Mononuclear cell (primary cell): ENCODE data around the gene LRRC27. TPM values are rescaled to one million over a fixed set of nuclear protein-coding genes. Genes with fewer than 3 reads are reported as not detected.
A peak's percentile ranks its signal among the peaks of the same experiment; 100 is the strongest.
"Not testable (repeated sequence)": the region's sequence is repeated elsewhere in the genome, so short reads cannot be mapped to it uniquely, and the experiment has no call there.

ENCODE experiments used
- H3K27me3 ChIP-seq: 2 replicates; pipeline ENCODE4 v1.6.0; 2011; ENCODE audit warnings: low read length, control low read depth; ENCODE audit not compliant: insufficient read depth
- H3K4me1 ChIP-seq: 2 replicates; pipeline ENCODE4 v1.5.1; 2011; ENCODE audit warnings: mild to moderate bottlenecking, low read length, control low read depth; ENCODE audit not compliant: insufficient read depth
- H3K4me3 ChIP-seq: 2 replicates; pipeline ENCODE4 v1.5.1; 2011; ENCODE audit warnings: mild to moderate bottlenecking, low read length, moderate library complexity
- H3K9me3 ChIP-seq: 2 replicates; pipeline ENCODE4 v1.5.1; 2011; ENCODE audit warnings: low read depth, mild to moderate bottlenecking, control low read depth, low read length
- total RNA-seq: library from RNA; depleted of rRNA; stranded (reverse); fragments of >200 nt; gene quantifications from one replicate; pipeline ENCODE4 v1.2.3, GENCODE V29; 2012

LRRC27 gene
- total RNA-seq, 1 donor, result 1.4 TPM

GRCh38 chr10:132336064-132336746, 4.2 kb downstream of the LRRC27 start:
- peaks cover 48% of the 10 kb centered on the region for H3K4me1 ChIP-seq
- no peaks in the 10 kb centered on the region for H3K27me3 ChIP-seq
- H3K9me3 ChIP-seq, result no peaks in the 10 kb centered on the region
- peak overlapping the region; percentile 44 for H3K4me3 ChIP-seq

- Histone ChIP-seq H3K4me1 (peaks cover 45% of the 10 kb centered on the region), H3K9me3 (no peaks in the 10 kb centered on the region), H3K4me3 (peak overlapping the region; percentile 44), H3K27me3 (no peaks in the 10 kb centered on the region)
Measured at GRCh38 chr10:132336919-132337407, 5.0 kb downstream of the LRRC27 start.

GRCh38 chr10:132337854-132338253, 5.9 kb downstream of the LRRC27 start:
- not testable (repeated sequence) for H3K9me3 ChIP-seq, H3K4me3 ChIP-seq, H3K27me3 ChIP-seq
- H3K4me1 ChIP-seq, result peaks cover 38% of the 10 kb centered on the region

GRCh38 chr10:132338876-132339275, 6.9 kb downstream of the LRRC27 start:
- Histone ChIP-seq H3K4me1 (peaks cover 31% of the 10 kb centered on the region), H3K9me3 (no peaks in the 10 kb centered on the region), H3K4me3 (no peak overlapping the region), H3K27me3 (no peaks in the 10 kb centered on the region)

GRCh38 chr10:132339276-132339675, 7.3 kb downstream of the LRRC27 start:
- H3K27me3 ChIP-seq, result no peaks in the 10 kb centered on the region
- H3K4me3 ChIP-seq, result no peak overlapping the region
- H3K4me1 ChIP-seq, result peaks cover 29% of the 10 kb centered on the region
- no peaks in the 10 kb centered on the region for H3K9me3 ChIP-seq

- Histone ChIP-seq H3K27me3 (no peaks in the 10 kb centered on the region), H3K4me3 (no peak overlapping the region), H3K4me1 (peaks cover 12% of the 10 kb centered on the region), H3K9me3 (no peaks in the 10 kb centered on the region)
Measured at GRCh38 chr10:132341017-132341416, 9.0 kb downstream of the LRRC27 start.

- Histone ChIP-seq H3K9me3 (no peaks in the 10 kb centered on the region), H3K4me1 (peaks cover 5% of the 10 kb centered on the region), H3K4me3 (no peak overlapping the region), H3K27me3 (no peaks in the 10 kb centered on the region)
Measured at GRCh38 chr10:132341781-132342180, 9.8 kb downstream of the LRRC27 start.

GRCh38 chr10:132342553-132342952, 10.6 kb downstream of the LRRC27 start:
- peaks cover under 1% of the 10 kb centered on the region for H3K4me1 ChIP-seq
- H3K9me3 ChIP-seq, result no peaks in the 10 kb centered on the region
- H3K27me3 ChIP-seq, result no peaks in the 10 kb centered on the region
- H3K4me3 ChIP-seq, result no peak overlapping the region

- Histone ChIP-seq H3K27me3 (no peaks in the 10 kb centered on the region), H3K4me3 (no peak overlapping the region), H3K9me3 (no peaks in the 10 kb centered on the region), H3K4me1 (no peaks in the 10 kb centered on the region)
Measured at GRCh38 chr10:132344386-132344785, 12.4 kb downstream of the LRRC27 start.

- H3K27me3 ChIP-seq, result no peaks in the 10 kb centered on the region
- no peak overlapping the region for H3K4me3 ChIP-seq
- no peaks in the 10 kb centered on the region for H3K4me1 ChIP-seq
Measured at GRCh38 chr10:132345345-132345744, 13.4 kb downstream of the LRRC27 start.

GRCh38 chr10:132346806-132347205, 14.8 kb downstream of the LRRC27 start:
- Histone ChIP-seq H3K4me1 (no peaks in the 10 kb centered on the region), H3K9me3 (no peaks in the 10 kb centered on the region), H3K4me3 (no peak overlapping the region), H3K27me3 (no peaks in the 10 kb centered on the region)

More at GRCh38 chr10:132345345-132345744, 13.4 kb downstream of the LRRC27 start:
- no peaks in the 10 kb centered on the region for H3K9me3 ChIP-seq

- Histone ChIP-seq H3K9me3 (no peaks in the 10 kb centered on the region), H3K4me1 (no peaks in the 10 kb centered on the region), H3K4me3 (no peak overlapping the region), H3K27me3 (no peaks in the 10 kb centered on the region)
Measured at GRCh38 chr10:132347211-132347930, 15.4 kb downstream of the LRRC27 start.

- Histone ChIP-seq H3K4me1 (no peaks in the 10 kb centered on the region), H3K4me3 (no peak overlapping the region), H3K27me3 (no peaks in the 10 kb centered on the region), H3K9me3 (no peaks in the 10 kb centered on the region)
Measured at GRCh38 chr10:132347931-132348267, 15.9 kb downstream of the LRRC27 start.

- H3K4me3 ChIP-seq, result no peak overlapping the region
- H3K4me1 ChIP-seq, result no peaks in the 10 kb centered on the region
- no peaks in the 10 kb centered on the region for H3K27me3 ChIP-seq
Measured at GRCh38 chr10:132349766-132350165, 17.8 kb downstream of the LRRC27 start.

GRCh38 chr10:132350391-132350790, 18.4 kb downstream of the LRRC27 start:
- no peaks in the 10 kb centered on the region for H3K27me3 ChIP-seq

More at GRCh38 chr10:132349766-132350165, 17.8 kb downstream of the LRRC27 start:
- H3K9me3 ChIP-seq, result no peaks in the 10 kb centered on the region

GRCh38 chr10:132350946-132351345, 19.0 kb downstream of the LRRC27 start:
- no peaks in the 10 kb centered on the region for H3K4me1 ChIP-seq
- no peaks in the 10 kb centered on the region for H3K27me3 ChIP-seq
- no peak overlapping the region for H3K4me3 ChIP-seq

More at GRCh38 chr10:132350391-132350790, 18.4 kb downstream of the LRRC27 start:
- Histone ChIP-seq H3K4me1 (no peaks in the 10 kb centered on the region), H3K9me3 (no peaks in the 10 kb centered on the region), H3K4me3 (no peak overlapping the region)

More at GRCh38 chr10:132350946-132351345, 19.0 kb downstream of the LRRC27 start:
- no peaks in the 10 kb centered on the region for H3K9me3 ChIP-seq
